GM19455 (cell line): ENCODE results near the gene HTR3C.
"Not testable (repeated sequence)": the region's sequence is repeated elsewhere in the genome, so short reads cannot be mapped to it uniquely, and the experiment has no call there.

Experiments used
- ATAC-seq: cut with Tn5 transposase; IDR thresholded peaks from one replicate; pipeline ENCODE4 v1.9.1; 2021; ENCODE audit not compliant: unreplicated experiment

Gene HTR3C

GRCh38 chr3:184030536-184030935, 22.3 kb upstream of the HTR3C start:
- ATAC-seq: no peak

GRCh38 chr3:184031187-184031792, 21.6 kb upstream of the HTR3C start, which contains the start of gene HTR3D:
TSS of gene HTR3D (plus strand) at chr3:184031742. CDS start at chr3:184031742, 0 bp downstream.
- no peak for ATAC-seq

GRCh38 chr3:184037816-184038215, 15.0 kb upstream of the HTR3C start:
- ATAC-seq: no peak

- ATAC-seq: not testable (repeated sequence)
Measured at GRCh38 chr3:184038307-184038706, 14.5 kb upstream of the HTR3C start.

GRCh38 chr3:184039414-184039813, 13.4 kb upstream of the HTR3C start:
- no peak for ATAC-seq

GRCh38 chr3:184040010-184040409, 12.8 kb upstream of the HTR3C start:
- no peak for ATAC-seq

- ATAC-seq: no peak
Measured at GRCh38 chr3:184042617-184043016, 10.2 kb upstream of the HTR3C start.

- no peak for ATAC-seq
Measured at GRCh38 chr3:184045995-184046394, 6.9 kb upstream of the HTR3C start.

GRCh38 chr3:184050217-184050847, 2.5 kb upstream of the HTR3C start:
- no peak for ATAC-seq

GRCh38 chr3:184058029-184058428, 5.2 kb downstream of the HTR3C start:
- no peak for ATAC-seq

GRCh38 chr3:184059424-184059823, 6.6 kb downstream of the HTR3C start:
- ATAC-seq: no peak

GRCh38 chr3:184062637-184063036, 9.8 kb downstream of the HTR3C start:
- ATAC-seq: no peak

- no peak for ATAC-seq
Measured at GRCh38 chr3:184066211-184066610, 13.4 kb downstream of the HTR3C start.

GRCh38 chr3:184067573-184068055, 14.8 kb downstream of the HTR3C start:
- ATAC-seq: no peak

- ATAC-seq: no peak
Measured at GRCh38 chr3:184068344-184068743, 15.5 kb downstream of the HTR3C start.

- not testable (repeated sequence) for ATAC-seq
Measured at GRCh38 chr3:184071142-184071541, 18.3 kb downstream of the HTR3C start.

GRCh38 chr3:184073621-184074020, 20.8 kb downstream of the HTR3C start:
- no peak for ATAC-seq

GRCh38 chr3:184075901-184076300, 23.1 kb downstream of the HTR3C start:
- ATAC-seq: no peak

GRCh38 chr3:184077881-184078280, 25.0 kb downstream of the HTR3C start:
- ATAC-seq: no peak

GRCh38 chr3:184078851-184079250, 26.0 kb downstream of the HTR3C start:
- no peak for ATAC-seq

- ATAC-seq: no peak
Measured at GRCh38 chr3:184081116-184081830, 28.4 kb downstream of the HTR3C start.

- ATAC-seq: no peak
Measured at GRCh38 chr3:184082034-184082433, 29.2 kb downstream of the HTR3C start.
